ENCODE measurements around the gene HIPK2. TPM values are rescaled to one million over a fixed set of nuclear protein-coding genes. Genes with fewer than 3 reads are reported as not detected.

Gene HIPK2
- total and polyA plus RNA-seq, 10 of the 15 experiments (the other 5 are each of a cell fraction or from before 2014, with no cell fraction given), result 1.7 to 39.0 (median 9.4) TPM

GRCh38 chr7:139664434-139664833 lies 113.4 kb downstream of the HIPK2 start:
- Histone ChIP-seq H3K4me1 (ENCODE audit: control insufficient read depth, insufficient read depth, low read length) (no peaks in the 10 kb centered on the region), H3K4me3 (no peak overlapping the region), H3K9me3 (replicated peaks; ENCODE audit: control insufficient read depth, insufficient read depth, low read length) (no peaks in the 10 kb centered on the region), H2AFZ (ENCODE audit: control insufficient read depth, low read depth, low read length) (no peak overlapping the region), H3K79me2 (ENCODE audit: control insufficient read depth, insufficient read depth, low read length) (no peaks in the 10 kb centered on the region), H3K36me3 (ENCODE audit: control insufficient read depth in 2 of 2, insufficient read depth in 2 of 2, low read length in 1 of 2) (peaks cover 0 to 2% of the 10 kb centered on the region in 2 experiments; a peak in 1 of 4 replicates), H3K27me3 (replicated peaks in 1 of 2; ENCODE audit: control insufficient read depth in 2 of 2, insufficient read depth in 2 of 2, low read length in 1 of 2) (no peaks in the 10 kb centered on the region), H3K9ac (ENCODE audit: control insufficient read depth, insufficient read depth, low read length) (no peak overlapping the region), H3K27ac (ENCODE audit: control insufficient read depth, insufficient read depth) (no peak overlapping the region), H3K4me2 (ENCODE audit: control insufficient read depth, insufficient read depth) (no peak overlapping the region), H4K20me1 (ENCODE audit: control insufficient read depth, insufficient read depth) (no peaks in the 10 kb centered on the region)
- TF ChIP-seq GATAD2B (conservative IDR thresholded peaks at IDR 0.05; ENCODE audit: low read depth) (no peak), ZNF24 (IDR thresholded peaks at IDR 0.05) (no peak), ZNF274 (IDR thresholded peaks at IDR 0.05; ENCODE audit: insufficient read depth, insufficient read length) (no peak), FOS (IDR thresholded peaks at IDR 0.05; ENCODE audit: borderline replicate concordance, extremely low read depth, insufficient read length) (no peak), E2F4 (IDR thresholded peaks at IDR 0.05; ENCODE audit: low read depth, low read length) (no peak), ZNF592 (IDR thresholded peaks at IDR 0.05) (no peak)
- 99% methylated on average over 6 of the region's 6 CpGs for WGBS (ENCODE audit: insufficient coverage, insufficient replicate concordance, low lambda C conversion rate, missing lambda C conversion rate)
- FAIRE-seq (no peak), DNase-seq (ENCODE audit: low read depth, low spot score) (no peak), ATAC-seq (no peak)
- RAD21 ChIA-PET (ENCODE audit: unreplicated experiment), result interaction anchor here (0.7 kb wide), 1 partner anchor 17 kb away, joined by 3 read pairs; no protein-coding TSS in a partner anchor
- intact Hi-C loops (cut with micrococcal nuclease; ENCODE audit: unreplicated experiment) (no loop called here), in situ Hi-C loops (cut with MboI) (no loop called here)
- no TSS peak for BruUV-seq (replicated peaks)
- POLR2A ChIA-PET, result interaction anchor here (0.7 to 0.9 kb wide), 2 partner anchors 17 to 18 kb away, joined by 3 to 5 read pairs; no protein-coding TSS in a partner anchor
- CTCF ChIA-PET, result interaction anchor here (0.7 to 2.0 kb wide), 4 partner anchors 7 to 336 kb away, joined by 3 to 6 read pairs (median 5); no protein-coding TSS in a partner anchor
- SMC1A ChIA-PET (ENCODE audit: uncharacterized antibody, unreplicated experiment), result interaction anchor here (1.0 to 3.4 kb wide), 5 partner anchors 9 to 166 kb away, joined by 3 to 19 read pairs (median 5); no protein-coding TSS in a partner anchor

Data from GM12878 (cell line).